GM21528 (cell line): ENCODE measurements around the gene TRIM46.
"Not testable (repeated sequence)": the region's sequence is repeated elsewhere in the genome, so short reads cannot be mapped to it uniquely, and the experiment has no call there.

Experiments
- ATAC-seq: cut with Tn5 transposase; IDR thresholded peaks from one replicate; pipeline ENCODE4 v1.9.1; 2021; ENCODE audit warnings: mild to moderate bottlenecking, moderate library complexity; ENCODE audit not compliant: unreplicated experiment, low FRiP score

TRIM46 gene

DNA sequence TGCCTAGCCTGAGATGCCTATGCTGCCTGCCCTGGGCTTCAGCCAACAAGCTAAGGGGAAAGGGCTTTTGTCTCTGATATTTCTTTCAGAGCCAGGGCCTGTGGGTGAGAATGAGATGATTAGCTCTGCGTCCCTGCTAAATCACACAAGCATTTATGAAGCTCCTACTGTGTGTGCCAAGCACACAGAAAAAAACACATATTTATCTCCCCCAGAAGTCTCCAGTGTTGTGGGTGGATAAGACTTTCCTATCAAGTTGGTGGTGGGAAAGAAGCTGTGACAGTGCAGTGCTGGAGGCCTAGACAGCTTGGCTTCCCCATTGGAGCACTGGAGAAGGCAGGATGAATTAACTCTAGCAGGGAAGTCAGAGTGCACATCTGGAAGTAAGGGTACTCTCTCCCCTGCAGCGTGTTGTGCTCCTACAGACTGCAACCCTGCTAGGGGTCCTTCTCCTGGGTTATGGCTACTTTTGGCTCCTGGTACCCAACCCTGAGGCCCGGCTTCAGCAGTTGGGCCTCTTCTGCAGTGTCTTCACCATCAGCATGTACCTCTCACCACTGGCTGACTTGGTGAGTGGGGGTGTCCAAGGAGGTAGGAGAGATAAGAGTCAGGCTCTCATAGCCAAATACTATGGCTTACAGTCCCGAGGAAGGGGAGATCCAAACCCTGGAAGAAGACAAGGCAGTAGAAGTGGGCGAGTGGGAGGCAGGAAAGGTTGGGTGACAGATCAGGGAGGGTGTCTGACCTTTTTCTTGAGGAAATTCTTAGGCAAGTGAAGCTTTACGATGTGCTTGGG lies 36.3 kb upstream of the TRIM46 start:
- ATAC-seq, result no peak

DNA sequence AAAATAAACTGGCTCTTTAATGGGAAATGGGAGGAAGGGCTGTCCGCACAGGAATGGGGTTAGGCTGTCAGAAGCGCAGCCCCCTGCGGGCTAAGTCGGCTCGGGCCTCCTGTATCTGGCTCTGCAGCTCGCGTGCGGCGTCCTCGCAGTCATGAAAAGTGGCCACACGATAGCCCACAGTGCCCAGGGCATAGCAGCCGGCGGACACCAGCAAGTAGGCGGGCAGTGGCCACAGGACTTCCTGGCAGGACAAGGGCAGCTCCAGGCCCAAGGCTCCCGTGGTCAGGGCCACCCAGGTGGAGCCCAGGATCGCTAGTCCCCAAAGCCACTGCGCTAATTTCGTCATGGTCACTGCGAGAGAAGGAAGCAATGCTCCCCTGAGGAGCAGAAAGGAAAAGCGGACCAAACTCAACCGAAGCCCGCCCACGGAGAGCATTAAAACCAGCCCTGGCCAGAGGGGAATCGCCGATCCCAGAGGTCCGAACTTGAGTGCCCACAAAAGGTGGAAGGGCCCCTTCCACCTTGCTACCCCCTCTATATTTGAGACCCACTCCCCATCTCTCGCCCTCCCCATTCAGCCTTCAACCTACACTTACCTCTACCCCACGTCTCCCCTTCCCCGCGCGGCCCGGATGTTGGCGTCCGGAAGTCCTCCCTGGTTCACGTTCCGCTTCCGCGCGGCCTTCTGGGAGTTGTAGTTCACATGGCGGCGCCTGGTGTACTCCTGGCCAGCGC lies 33.6 kb upstream of the TRIM46 start, which contains the start of gene DPM3:
Gene DPM3 (minus strand): TSS at position 637 of the 735 bp plus-strand sequence. CDS start 291 bp downstream, at position 346.
- ATAC-seq, result peak; percentile 59

DNA sequence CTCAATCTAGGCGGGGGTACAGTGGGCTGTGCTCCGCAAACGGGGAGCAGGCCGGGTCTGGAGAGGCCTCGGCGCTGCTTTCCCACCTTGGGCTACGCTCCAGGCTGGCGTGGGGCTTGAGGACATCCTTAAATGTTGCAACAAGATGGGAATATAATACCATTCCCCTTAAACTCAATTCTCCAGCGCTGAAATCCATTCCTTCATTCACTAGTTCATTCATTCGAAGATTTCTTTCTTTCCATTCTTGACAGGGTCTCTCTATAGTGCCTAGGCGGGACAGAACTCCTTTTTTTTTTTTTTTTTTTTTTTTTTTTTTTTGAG lies 33.1 kb upstream of the TRIM46 start:
- no peak for ATAC-seq

DNA sequence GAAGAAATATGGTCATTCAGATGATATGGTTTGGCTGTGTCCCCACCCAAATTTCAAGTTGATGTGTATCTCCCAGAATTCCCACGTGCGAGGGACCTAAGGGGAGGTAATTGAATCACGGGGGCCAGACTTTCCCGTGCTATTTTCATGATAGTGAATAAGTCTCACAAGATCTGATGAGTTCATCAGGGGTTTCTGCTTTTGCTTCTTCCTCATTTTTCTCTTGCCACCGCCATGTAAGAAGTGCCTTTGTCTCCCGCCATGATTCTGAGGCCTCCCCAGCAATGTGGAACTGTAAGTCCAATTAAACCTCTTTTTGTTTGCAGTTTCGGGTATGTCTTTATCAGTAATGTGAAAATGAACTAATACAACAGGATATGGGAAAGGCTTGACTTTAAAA lies 31.9 kb upstream of the TRIM46 start:
- no peak for ATAC-seq

DNA sequence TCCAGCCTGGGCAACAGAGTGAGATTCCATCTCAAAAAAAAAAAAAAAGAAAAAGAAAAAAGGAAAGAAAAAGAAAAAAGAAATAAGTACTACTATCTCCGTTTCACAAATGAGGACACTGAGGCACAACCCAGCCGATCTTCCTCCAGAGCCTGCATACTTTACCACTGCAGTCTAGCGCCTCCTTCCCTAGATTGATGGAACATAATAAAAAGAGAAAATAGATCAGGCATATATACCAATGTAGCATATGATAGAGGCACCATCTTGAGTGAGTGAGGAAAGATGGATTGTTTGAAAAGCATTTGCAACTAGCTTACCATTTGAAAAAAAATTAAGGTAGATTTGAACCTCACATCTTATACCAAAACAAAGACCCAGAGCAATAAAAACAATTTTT lies 28.2 kb upstream of the TRIM46 start:
- no peak for ATAC-seq

DNA sequence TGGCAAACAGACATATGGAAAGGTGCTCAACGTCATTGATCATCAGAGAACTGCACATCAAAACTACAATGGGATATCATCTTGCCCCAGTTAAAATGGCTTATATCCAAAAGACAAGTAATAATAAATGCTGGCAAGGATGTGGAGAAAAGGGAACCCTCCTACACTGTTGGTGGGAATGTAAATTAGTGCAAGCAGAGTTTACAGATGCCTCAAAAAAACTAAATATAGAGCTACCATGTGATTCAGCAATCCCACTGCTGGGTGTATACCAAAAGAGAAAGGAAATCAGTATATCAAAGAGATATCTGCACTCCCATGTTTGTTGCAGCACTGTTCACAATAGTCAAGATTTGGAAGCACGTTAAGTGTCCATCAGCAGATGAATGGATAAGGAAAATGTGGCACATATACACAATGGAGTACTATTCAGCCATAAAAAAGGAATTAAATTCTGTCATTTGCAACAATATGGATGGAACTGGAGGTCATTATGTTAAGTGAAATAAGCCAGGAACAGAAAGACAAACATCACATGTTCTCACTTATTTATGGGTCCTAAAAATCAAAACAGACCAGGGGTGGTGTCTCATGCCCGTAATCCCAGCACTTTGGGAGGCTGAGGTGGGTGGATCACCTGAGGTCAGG lies 17.5 kb upstream of the TRIM46 start:
- ATAC-seq, result not testable (repeated sequence)

DNA sequence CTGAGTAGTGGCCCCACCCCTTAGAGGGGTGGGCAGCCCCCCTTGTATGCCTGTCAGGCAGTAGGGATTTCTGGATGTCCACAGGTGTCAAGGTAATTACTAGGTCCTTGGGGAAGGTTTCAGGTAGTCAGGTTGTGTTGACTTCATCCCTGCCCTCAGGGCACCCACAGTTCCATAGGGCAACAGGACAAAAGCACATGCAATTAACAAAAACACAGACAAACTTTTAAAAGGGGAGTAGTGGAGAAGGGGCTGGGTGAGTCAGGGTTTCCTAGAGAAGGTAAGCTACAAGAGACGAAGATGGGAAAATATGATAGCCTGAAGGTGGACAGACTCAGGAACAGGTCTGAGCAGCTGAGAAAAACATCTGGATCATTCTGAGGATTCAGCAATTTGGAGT lies 14.7 kb upstream of the TRIM46 start:
- no peak for ATAC-seq

DNA sequence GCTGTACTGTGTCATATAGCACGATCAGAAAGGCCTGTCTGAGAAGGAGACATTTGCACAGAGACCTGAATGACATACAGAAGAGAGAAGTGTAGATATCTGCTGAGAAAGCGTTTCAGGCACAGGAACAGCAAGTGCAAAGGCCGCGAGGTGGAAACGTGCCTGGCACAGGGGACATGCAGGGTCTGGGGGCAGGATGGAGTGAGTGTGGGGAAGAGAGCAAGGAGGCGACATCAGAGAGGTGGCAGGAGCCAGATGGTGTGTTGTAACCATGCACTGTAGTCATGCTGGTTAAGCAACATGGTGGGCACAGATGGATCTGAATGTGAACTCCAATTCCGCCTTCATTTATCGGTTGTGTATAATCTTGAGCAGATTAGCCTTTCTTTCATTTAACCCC lies 13.5 kb upstream of the TRIM46 start:
- ATAC-seq, result no peak

DNA sequence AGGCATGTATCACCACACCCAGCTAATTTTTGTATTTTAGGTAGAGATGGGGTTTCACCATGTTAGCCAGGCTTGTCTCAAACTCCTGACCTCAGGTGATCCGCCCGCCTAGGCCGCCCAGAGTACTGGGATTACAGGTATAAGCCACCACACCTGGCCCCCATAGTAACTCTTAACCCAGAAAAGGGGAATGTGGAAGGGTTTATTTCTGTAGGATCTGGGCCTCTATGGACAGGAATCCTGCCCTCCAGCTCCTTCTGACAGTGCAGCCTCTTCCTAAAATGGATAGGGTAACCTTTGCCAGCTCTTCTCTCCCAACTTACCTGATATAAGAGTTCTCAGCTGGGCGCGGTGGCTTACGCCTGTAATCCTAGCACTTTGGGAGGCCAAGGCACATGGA lies 11.0 kb upstream of the TRIM46 start:
- ATAC-seq, result not testable (repeated sequence)

DNA sequence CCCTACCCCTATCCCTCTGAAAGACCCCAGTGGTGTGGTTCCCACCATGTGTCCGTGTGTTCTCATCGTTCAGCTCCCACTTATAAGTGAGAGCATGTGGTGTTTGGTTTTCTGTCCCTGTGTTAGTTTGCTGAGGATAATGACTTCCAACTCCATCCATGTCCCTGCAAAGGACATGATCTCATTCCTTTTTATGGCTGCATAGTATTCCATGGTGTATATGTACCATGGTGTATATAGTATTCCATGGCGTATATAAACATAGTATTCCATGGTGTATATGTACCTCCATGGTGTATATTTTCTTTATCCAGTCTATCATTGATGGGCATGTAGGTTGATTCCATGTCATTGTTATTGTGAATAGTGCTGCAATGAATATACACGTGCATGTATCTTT lies 9.9 kb upstream of the TRIM46 start:
- ATAC-seq, result not testable (repeated sequence)

DNA sequence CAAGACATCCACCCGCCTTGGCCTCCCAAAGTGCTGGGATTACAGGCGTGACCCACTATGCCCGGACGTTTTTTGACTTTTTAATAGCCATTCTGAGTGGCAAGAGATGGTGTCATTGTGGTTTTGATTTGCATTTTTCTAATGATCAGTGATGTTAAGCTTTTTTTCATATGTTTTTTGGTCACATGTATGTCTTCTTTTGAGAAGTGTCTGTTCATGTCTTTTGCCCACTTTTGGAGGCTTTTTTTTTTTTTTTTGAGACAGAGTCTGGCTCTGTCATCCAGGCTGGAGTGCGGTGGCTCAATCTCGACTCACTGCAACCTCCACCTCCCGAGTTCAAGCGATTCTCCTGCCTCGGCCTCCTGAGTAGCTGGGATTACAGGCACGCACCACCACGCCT lies 9.0 kb upstream of the TRIM46 start:
- ATAC-seq, result not testable (repeated sequence)

DNA sequence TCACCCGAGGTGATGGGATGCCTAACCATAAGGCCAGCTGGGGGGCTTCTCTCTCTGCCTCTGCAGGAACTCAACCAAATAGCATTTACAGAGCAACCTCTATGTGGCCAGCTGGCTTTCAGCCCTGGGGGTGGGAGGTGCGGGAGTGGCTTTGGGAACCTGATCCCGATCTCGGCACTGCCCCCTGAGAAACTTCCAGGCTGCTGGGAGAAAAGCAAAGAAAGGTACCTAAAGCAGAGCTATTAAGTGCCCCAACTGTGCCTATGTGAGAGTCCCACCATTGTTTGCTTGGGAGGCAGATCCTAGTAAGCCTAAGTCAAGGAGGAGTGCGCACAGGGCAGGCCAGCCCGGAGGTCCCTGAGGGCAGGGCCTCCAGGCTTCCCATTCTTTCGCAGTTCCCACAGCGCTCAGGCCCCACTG lies 7.6 kb upstream of the TRIM46 start:
- ATAC-seq, result no peak

DNA sequence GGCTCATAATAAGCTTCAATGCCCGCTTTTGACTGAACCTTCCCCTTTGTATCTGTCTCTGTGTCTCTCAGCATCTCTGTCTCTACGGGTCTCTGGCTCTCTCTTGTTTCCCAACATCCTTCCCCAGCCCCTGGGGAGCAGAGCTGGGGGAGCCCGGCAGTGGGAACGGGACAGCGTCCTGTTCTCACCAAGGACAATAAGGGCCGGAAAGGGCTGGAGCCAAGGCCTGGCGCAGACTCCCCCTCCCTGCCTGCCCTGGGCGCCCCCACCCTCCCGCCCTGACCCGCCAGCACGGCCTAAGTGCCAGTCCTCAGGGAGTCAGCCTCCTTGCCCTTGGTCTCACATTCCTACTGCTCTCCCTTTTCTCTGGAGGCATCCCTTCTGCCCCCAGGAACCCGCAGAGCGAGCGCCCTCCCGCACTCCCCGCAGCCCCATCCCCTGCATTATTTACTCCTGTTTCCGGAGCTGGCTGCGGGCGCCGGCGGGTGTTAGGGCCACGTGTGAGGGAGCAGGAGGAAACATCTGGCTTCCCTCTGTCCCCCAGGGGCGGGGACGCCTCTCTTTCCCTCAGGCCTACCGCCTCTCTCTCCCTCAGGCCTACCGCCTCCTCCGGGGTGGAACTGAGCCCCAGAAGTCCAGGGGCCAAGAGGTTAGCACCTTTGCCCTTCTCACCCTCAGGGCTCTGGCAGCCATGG lies 7.0 kb upstream of the TRIM46 start:
- ATAC-seq, result no peak

DNA sequence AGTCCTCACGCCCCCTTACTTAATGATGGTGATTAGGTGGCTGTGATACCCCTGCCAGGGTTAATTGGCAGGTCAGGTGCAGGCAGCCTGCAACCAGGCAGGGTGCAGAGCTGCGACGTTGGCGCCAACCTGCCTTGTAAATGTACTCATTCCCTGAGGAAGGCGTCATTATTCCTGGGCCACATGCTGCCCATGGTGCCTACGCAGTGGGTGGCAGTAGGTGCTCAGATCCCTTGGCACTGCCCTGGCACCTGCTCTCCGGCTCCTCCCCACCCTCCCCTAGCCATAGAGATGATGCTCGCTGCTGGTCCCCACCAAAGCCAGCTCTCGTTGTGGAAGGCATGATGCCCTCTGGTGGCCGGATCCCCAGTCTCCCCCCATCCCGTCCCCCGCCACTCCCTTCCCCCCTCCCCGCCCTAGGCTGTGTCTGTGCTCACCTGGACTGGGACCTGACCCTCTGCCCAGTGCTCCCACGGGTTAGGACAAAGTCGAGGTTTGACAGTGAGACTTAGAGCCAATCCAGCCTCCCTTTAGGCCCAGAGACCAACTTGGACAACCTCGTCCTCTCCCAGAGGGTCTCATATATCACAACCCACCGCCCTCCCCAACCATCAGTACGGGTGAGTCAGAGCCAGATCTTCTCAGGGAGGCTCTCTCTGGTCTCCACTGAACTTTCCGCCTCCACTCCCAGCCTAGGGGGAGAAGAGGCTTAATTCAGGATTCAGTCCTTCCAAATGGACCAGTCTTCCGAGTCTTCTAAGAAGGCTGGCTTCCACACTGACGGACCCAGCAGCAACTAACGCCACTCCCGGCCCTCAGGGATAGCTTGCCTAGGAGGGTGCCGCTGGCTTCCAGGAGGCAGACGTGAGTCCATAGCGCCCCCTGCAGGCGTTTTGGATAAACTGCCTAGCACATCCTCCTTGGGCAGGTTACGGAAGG lies 6.2 kb upstream of the TRIM46 start:
- ATAC-seq, result no peak

DNA sequence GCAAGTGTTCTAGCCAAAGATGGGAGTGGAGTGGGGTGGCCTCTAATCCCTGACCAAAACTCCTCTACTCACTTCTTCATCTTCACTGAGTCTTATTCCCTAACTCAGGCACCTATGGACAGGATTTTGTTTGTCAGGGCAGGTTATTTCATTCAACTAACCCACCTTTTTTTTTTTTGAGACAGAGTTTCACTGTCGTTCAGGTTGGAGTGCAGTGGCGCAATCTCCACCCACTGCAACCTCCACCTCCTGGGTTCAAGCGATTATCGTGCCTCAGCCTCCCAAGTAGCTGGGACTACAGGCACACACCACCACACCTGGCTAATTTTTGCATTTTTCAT lies 5.6 kb upstream of the TRIM46 start:
- not testable (repeated sequence) for ATAC-seq

DNA sequence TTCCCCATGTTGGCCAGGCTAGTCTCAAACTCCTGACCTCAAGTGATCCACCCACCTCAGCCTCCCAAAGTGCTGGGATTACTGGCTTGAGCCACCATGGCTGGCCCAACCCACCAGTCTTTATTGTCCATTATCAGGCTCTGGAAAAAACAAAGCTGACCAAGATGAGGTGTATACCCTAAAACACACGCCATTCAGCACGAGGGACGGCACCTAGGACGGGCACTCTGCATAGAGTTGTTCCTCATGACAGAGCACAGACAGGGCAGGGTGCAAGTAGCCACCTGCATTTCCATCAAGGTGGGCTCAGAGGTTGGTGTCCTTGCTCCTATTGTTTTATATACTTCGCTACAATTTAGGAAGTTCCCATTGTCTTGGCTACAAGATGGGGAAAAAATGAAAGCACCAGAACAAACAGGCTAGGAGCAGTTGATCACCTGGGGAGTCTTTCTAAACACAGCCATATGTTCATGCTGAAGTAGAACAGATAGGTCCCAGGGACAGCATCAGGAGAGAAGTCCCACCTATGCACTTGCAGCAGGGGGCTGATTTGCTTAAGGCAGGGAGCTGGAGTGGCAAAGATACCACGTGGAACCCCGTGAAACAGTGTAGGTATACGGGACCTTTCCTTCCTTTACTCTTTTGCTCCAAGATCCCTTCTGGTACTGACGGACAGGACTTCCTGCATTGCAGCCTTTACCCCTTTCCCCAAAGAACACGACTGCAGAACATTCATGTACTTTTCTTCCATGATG lies 5.0 kb upstream of the TRIM46 start:
- no peak for ATAC-seq

DNA sequence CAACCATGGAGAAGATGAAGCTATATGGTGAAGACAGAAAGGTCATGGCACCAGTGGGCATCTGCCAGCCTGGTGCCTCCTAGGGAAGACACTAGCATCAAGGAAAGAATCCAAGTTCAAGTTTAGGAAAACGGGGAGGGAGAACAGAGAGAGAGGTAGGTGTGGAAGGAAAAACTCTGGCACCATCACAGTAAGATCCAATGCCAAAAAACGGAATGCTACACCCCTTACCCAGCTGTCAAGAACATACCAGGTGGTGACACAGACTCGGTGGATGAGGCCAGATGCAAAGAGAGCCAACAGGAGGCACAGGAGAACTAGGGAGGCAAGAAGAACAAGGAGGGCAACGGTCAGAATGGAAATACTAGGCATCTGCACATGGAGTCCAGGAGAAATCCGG lies 4.1 kb upstream of the TRIM46 start:
- no peak for ATAC-seq

DNA sequence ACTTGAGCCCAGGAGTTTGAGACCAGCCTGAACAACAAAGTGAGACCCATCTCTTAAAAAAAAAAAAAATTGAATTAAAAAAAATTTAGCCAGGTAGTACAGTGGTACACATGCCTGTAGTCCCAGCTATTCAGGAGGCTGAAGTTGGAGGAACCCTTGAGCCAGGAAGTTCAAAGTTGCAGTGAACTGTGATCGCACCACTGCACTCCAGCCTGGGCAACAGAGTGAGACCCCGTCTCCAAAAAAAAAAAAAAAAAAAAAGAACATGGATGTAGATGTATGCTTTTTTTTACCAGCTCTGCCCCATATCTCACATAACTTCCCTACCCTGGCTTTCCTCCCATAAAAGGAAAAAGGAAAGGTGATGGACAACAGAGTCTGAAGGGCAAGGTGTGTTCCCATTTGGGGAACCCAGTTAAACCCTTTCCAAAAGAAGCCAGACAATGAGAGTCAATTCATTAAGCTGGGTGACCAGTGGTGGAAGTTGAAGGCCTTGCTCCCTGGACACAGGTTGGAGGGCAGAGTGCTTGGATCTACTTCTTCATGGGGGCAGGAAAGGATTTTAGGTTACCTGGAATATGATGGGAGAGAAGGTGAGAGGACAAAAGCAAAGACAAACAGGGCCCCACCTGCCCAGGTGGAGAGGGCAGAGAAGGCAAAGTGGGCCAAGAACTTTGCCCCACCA lies 3.4 kb upstream of the TRIM46 start:
- no peak for ATAC-seq

DNA sequence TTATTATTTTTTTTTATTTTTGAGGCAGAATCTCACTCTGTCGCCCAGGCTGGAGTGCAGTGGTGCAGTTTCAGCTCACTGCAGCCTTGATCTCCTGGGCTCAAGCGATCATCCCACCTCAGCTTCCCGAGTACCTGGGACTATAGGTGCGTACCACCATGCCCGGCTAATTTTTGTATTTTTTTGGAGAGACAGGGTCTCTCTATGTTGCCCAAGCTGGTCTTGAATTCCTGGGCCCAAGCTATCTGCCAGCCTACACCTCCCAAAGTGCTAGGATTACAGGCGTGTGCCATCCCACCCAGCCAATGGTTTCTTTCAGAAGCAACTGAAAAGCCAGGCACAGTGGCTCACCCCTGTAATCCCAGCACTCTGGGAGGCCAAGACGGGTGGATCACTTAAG lies 2.8 kb upstream of the TRIM46 start:
- ATAC-seq, result no peak
